ENCODE data around the gene VPS13D.

VPS13D gene

DNA sequence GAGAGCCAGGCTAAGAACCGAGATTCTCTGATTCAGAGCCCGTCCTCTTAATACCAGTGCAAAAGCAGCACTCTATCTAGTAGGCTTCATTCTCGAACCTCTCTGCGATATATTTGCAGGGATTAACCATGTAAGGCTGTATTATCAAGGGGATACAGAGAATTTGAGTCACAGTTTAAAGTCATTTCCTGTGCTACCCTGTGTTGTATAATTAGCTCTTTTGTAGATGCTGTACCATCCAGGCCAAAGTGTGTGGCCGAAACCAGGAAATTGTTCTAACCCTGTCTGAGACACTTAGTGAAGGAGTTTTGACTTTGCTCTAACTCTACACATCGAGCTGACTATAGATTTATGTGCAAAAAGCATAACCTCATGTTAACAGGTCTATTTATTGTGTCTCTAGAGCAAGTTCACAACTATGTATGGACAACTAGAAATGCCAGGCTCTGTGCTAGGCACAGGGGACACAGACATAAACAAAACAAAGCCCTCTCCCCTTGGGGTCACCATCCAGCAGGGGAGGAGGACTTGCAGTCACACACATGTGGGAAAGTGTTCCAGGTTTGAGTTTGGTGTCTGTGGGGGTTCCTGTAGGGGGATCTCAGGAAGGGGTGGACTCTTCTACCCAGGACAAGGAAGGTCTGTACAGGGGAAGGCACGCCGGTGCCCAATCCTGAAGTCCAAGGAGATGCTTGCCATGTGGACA is 206.0 kb downstream of the VPS13D start:
- DNase-seq, result no peak

DNA sequence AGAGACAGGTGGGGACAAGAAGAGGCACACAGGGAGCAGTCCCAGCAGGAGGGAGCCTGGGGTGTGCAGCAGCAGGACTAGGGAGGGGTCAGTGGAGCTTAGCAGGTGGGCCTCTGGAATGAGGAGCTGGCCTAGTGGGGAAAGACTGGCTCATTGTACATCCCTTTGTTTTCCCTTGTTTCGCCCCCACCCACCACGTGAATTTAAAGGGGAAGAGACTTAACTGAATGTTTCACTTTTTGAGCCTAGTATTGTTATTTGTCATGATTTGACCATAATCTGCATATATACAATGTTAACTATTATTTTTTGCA is 206.5 kb downstream of the VPS13D start:
- DNase-seq, result no peak

DNA sequence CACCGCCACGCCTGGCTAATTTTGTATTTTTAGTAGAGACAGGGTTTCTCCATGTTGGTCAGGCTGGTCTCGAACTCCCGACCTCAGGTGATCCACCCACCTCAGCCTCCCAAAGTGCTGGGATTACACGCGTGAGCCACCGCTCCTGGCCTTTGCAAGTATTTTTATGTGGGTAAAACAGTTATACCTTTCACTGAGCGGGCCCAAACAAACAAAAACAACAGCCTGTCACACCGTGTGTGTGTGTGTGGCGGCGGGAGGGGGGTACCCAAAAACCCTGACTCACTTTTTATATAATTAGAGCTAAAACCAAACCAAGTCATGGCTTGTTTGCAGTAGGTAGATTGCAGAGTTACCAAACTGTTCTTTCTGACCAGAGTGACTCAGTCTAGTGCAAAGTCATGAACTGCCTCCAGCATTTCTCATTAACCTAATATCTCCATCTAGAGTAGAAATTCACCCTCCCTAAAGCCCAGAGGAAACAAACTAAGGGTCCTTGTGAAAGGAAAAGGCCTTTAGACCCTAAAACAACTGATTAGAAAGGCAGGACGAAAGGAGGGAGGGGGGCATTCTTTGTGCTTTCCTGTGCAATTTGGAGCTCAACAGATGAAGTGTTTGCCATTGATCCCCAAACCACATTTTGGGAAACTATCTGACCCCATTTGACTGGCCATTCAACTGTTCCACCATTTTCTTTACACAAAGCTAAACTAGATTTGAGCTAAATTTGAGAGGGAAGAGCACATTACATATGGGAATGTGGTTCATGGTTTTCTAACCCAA is 207.2 kb downstream of the VPS13D start:
- DNase-seq, result no peak

DNA sequence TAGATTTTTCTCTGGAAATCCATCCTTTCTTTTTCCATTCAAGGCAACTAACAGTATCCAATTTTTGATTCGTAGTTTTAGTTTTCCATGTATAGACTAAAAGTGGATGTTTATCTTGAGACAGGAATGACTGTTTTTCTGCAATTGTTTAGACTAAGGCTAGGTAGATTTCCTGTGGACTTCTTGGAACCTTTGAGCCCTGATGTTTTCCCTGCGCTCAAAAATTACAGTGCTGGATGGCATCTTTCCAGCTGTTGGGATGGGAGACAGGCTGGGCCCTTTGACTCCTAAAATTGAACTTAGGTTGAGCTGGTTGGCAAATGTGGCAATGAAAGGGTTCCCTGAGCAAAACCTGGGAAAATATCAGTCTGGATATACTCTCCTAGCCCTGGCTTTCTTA is 207.8 kb downstream of the VPS13D start:
- DNase-seq, result no peak

DNA sequence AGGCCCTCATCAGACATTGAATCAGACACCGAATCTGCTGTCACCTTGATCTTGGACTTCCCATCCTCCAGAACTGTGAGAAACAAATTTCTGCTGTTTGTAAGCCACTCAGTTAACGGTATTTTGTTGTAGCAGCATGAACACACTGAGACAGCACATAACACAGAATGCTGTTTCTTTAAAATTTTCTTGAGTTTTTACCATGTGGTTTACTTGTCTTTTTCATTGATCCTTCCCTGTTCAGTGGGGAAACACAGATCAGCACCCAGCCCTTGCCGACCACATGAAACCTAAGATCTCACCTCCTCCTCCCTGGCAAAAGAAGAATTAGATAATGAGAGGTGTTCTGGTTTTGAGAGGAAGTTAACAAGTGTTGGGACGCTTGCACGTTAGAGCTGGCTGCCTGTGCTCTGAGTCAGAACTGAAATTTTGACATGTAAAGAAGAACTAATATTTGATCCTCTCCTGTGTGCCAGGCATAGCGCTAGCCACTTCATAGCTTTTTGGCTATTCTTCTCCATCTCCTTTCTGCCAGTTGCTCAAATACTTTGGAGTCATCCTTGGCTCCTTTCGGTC is 208.6 kb downstream of the VPS13D start:
- DNase-seq, result no peak

DNA sequence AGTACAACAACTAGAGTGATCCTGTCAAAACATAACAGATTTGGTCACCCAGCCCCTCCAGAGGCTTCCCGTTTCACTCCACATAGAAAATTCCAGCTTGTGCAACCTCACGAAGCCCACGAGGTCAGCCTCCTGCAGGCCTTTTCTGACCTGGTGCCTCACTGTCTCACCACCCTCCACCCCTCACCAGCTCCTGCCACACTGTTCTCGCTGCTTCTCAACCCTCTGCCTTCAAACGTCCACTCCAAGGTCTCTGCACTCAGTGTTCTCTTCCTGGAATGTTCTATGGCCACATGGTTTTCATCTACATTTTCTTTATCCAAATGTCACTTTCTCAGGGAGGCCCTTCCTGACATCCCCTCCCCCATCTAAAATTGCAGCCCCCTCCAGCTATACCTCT is 209.2 kb downstream of the VPS13D start:
- DNase-seq, result no peak

DNA sequence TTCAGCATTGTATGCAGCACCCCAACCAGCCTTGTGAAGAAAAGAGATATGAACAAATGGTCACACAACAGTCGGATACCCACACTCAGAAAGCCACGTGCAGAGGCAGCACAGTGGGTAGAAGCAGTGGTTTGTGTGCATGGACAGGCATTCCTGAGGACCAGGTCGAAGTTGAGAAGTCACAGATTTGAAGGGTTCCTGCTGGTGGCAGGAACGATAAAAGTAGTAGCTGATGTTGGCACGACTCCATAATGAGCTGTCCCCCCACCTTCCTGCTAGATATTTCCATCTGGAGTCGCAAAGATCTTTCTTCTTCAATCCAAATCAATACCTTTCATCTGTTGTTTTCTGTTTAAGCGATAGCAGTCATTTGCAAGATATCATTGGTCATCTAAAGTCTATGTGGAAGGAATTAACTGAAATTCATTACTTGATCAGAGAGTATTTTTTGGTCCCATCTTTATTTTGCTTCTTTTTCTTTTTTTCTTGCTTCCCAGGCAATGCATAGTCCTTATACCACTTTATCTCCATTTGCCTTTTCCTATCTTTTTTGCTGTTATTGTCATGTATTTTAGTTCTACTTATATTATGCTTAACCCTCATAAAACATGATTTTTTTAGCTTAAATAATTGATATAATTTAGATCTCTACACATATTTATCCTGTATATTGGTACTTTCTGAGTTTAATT is 211.7 kb downstream of the VPS13D start:
- DNase-seq, result no peak

DNA sequence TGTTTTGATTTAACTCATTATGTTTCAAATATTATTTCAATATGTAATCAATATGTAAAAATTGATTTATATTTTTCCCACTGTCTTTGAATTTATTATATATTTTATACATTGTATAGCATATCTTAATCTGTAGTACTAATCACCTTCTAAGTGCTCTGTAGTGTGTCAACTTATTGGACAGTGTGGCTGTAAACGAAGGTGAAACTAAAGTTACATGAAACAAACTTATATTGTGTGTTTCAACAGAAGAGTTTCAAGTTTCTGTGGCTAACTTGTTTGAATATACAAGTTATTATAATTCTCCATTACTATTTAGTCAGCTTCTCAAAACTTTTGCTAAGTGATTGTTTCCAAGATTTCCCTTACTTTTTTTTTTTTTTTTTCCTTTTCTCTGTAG is 212.4 kb downstream of the VPS13D start:
- no peak for DNase-seq

DNA sequence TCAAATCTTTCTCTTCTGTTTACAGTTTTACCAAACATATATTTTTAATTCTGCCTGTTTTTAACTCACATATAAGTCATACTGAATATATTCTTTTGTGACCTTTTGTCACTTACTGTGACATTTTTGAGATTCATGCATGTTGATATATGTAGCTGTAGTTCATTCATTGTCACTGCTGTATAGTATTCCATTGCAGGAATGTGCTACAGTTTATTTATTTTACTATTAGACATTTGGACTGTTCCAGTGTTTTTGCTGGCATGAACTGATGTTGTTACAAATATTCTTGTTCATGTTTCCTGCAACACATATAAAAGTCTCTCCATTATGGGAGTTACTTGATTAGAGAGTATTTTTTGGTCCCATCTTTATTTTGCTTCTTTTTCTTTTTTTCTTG is 213.3 kb downstream of the VPS13D start:
- no peak for DNase-seq

DNA sequence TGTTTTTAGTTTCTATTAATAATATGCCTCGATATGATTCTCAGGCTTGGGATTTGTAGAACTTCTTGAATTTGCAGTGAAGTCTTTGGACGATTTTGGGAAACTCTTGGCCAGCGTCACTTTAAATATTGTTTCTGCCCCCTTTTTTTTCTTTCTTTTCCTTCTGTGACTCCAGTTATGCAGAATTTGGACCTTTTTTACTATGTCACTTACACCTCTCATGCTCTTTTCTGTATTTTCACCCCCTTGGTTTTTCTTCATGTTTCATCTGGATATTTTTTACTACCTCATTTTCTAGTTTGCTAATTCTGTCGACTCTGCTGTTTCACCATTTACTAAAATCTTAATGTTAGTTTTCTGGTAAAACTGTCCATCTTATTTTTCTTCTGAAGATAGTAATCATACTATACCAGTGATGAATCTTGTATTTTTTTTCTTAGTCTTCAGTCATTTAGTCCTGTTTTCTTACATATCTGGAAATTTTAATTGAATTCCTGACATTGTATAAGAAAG is 214.6 kb downstream of the VPS13D start:
- no peak for DNase-seq

DNA sequence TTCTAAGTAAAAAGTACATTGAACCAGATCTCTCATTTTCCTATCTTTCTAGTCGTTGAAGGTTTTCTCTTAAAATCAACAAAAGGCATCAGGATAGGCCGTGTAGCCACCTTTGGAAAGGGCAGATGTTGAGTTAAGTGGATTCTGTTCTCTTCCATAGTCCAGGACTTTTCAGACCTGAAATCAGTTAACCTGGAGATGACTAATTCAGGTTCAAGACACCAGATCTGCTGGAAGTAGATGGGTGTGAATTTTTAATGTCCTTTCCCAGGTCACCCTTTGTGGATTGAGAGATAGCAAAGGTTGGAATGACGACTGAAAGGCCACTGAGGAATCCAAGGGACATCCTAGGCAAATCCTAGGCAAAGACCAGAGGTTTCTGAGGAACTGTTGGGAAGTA is 215.4 kb downstream of the VPS13D start:
- DNase-seq, result no peak

DNA sequence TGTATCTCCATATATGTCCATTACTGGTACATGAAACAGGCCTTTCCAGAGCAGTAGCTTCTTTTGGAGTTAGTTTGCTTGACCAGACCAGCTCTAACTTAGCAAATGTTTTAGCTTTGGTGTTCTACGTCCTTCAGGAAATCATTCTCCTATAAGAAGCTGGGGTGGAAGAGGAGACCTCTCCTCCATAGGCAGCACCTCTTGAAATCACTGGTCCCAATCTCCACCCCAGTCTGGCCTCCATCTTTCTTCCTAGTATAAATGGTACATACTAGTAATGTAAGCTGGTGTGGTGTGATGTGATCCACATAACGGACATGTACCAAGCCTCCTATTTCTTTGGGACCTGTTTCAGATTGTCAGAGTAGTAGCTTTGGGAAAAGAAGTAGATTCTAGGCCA is 216.8 kb downstream of the VPS13D start:
- no peak for DNase-seq

DNA sequence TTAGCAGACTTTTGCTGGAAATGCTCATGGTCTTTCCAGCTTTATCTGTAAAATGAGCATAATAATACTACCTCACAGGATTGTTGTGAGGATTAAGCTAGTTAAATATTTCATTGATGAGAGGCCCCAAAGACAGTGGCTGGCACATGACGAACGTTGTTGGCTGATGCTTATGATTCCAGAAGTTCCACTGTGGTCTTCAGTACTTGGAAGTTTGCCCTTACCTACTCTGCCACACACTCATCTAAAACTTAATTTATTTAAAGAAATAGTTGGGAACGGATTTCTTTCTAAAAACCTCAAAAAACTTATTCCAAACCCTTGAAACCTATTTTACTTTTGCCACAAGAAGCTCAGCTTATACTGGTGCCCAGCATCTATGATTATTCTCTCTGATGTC is 217.5 kb downstream of the VPS13D start:
- no peak for DNase-seq

DNA sequence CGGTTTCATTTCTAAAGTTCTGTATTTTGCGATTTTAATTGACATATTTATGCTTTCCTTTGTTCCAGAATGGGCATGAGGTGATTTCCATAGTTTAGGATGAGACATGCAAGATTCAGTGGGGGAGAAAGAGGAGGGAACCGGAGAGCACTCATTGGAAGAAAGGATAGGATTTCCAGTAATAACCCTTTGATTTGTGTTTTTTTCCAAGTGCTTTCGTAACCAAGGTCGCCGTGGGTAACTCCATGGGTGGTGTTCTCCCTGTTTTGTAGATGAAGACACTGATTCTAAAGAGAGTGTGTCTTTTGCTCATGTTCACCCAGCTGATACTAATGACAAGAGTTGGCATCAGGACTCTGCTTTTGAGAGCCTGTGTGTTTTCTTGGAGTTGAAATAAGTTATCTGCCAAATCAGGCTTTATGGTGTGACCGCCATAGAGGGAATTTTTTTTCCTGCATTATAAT is 218.1 kb downstream of the VPS13D start:
- no peak for DNase-seq

DNA sequence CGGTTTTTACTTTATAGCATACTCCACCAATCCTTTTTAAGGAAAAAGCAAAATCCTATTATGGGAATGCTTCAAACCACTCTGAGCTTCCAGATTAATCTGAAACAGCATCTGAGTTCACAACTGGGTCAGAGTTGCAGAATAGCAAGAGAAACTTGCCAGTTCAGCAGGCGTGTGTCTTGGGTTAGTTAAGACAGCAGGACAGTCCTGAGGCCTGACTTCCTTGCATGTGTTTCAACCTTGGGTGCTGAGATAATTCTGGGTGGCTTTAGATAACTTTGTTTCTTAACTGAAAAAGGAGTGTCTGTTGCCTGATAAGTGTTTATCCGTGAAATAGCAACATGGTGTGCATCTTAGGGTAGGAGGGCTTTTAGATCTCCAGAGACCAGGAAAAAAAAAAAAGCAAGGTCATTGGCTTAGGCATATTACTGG is 218.9 kb downstream of the VPS13D start:
- DNase-seq, result no peak

DNA sequence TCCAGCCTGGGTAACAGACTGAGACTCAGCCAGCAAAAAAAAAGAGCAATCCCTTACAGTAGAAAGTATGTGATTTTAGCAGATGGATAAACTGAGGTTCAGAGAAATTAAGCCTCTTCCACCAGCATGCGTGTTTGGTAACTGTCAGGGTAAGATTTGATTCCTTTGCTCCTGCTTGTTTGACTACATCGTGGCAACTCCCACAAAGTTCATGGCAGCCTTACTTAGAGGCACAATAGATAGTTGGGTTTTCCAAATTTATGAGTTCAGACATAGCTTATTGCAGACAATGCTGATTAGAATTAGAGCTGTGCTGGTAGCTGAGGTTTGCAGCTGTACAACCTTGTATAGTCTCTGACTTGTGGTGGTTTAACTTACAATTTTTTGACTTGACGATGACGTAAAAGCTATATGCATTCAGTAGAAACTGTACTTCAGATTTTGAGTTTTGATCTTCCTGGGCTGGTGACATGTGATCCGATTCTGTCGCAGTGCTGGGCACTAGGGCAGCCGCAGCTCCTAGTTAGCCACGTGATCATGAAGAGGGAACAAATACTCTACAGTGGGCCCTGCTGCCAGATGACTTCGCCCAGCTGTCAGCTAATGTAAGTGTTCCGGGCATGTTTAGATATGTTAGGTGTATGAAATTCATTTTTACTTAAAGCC is 220.4 kb downstream of the VPS13D start:
- no peak for DNase-seq

DNA sequence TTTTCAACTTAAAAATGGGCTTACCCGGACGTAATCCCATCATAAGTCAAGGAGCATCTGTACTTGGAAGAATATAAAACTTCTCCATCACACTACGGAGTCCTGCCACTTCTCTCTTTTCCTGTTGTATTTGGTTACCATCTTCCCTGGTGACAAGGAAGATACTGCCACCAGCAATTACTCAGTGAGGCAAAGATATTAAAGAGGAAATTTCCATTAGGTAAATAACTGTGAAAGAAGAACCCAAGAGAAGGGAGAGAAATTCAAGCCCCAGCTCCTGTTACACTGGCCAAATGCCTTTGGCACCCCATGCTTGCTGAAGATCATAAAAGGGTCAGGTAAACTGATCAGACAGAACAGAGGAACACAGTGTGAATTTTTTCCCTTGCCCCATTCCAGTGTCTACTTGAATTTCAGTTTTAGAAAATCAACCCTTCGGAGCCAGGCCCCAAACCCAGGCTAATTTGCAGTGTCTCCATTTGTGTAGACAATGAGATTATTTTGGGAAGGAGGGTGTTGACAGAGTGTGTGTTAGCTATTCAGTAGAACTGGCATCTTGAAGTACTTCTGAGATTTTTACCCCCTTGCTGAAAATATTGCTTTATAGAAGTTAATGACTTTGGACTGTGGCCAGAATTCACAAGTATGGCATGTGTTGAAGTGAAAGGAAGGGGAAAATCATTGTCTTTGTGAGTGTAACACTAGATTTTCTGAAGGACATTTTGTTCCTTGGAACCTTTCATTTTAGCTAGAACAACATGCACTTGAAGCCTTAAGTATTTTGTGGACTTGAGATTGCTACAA is 221.1 kb downstream of the VPS13D start:
- DNase-seq, result no peak

DNA sequence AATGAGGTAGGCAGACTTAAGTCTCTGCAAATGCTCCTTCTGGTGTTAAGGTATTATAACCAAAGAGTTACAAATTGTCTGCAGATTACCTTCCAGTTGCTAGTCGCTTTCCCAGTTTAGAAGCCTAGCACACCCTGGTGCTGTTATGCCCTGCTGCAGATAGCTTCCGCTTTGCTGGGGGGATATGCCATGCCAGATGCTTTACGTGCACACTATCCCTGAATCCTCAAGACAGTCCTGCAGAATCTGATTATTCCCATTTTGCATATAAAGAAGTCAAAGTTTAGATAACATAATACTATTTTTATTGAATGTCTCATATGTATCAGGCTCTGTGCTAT is 221.7 kb downstream of the VPS13D start:
- DNase-seq, result no peak

DNA sequence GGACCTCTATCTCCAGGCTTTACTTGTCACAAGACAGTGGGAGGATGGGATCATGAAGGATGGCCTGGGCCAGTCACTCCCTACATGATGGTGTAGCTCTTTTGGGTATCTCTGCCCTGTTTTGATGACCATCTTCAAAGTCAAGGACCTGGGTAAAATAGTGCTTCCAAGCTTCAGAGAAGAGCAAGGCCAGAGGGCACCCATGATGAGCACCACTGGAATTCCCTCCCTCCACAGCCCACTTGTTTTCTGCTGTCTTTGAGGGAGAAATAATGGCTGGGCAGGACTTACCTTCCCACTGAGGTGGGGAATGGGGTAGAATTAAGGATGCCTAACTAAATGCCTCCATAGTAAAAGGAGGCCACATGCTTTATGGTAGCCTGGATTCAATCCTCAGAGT is 222.4 kb downstream of the VPS13D start:
- no peak for DNase-seq

DNA sequence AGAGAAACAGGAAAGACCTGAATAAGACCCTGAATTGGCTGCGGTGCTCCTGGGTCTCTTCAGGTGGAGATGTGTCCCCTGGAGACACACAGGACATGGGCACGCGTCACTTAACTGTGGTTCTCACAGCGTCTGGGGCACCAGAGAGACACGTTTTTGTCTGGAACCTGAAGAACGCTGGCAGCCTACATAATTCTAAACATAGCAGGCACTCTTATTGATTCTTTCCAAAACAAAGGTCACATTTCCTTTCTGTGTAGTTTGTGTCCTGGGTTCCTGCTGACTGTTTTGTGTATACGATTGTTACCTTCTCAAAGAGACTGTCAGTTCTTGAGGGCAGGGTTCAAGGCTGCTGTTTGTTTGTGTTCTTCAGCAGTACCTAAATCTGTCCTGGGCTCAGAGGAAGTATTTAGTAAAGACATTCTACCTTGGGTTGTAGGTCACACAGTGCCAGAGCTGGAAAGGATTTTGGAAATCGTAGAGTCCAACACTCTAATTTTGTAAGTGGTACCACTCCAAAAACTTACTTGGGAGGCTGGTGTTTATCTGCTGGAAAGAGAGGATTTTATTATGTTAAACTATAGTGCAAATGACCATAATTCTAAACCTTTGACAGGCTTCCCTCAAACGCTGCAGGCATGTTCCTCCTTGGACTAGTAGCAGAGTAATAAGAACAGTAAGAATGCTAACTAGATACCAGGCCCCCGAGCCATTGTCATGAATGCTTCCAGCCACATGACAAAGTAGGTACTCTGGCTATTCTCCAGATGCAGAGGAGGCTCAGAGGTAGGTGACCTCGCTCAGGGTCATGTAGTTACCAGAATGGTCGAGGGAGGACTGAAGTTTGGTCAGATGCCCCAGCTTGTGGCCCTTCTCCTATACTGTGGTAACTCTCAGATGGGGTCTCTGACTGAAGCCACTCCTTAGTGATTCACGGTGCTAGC is 223.8 kb downstream of the VPS13D start:
- no peak for DNase-seq

Data from SW 1271 (cell line).